Nephron progenitor cell (in vitro differentiated cells): ENCODE measurements around the gene TEX35.
A peak's percentile ranks its signal among the peaks of the same experiment; 100 is the strongest.

Source experiments
- DNase-seq: peaks from one replicate; pipeline ENCODE4 v3.0.0; 2021
- H3K27ac Mint-ChIP-seq: 2 replicates; pipeline ENCODE4 v1.8.0; 2021; ENCODE audit warnings: mild to moderate bottlenecking, moderate library complexity, mixed read lengths
- H3K27me3 Mint-ChIP-seq: 2 replicates; pipeline ENCODE4 v1.8.0; 2021; ENCODE audit warnings: mild to moderate bottlenecking, low read depth, mixed read lengths; ENCODE audit not compliant: poor library complexity
- H3K36me3 Mint-ChIP-seq: 2 replicates; pipeline ENCODE4 v1.8.0; 2021; ENCODE audit warnings: low read depth, mixed read lengths
- H3K4me1 Mint-ChIP-seq: 2 replicates; pipeline ENCODE4 v1.8.0; 2021; ENCODE audit warnings: mixed read lengths
- H3K4me3 Mint-ChIP-seq: 2 replicates; pipeline ENCODE4 v1.8.0; 2021; ENCODE audit warnings: mild to moderate bottlenecking, moderate library complexity, mixed read lengths
- H3K9me3 Mint-ChIP-seq: 2 replicates; pipeline ENCODE4 v1.8.0; 2021; ENCODE audit warnings: mild to moderate bottlenecking, moderate library complexity, mixed read lengths
- CTCF ChIP-seq: fragments of 200-600 bp; sonication (generic); IDR thresholded peaks from 2 replicates; pipeline ENCODE4 v1.5.0; 2021; ENCODE audit warnings: antibody characterized with exemption

The TEX35 gene

GRCh38 chr1:178538192-178538916 is 25.4 kb downstream of the TEX35 start:
- no peak for DNase-seq
- Mint-ChIP-seq H3K4me3 (no peak overlapping the region), H3K36me3 (no peaks in the 10 kb centered on the region), H3K4me1 (peaks cover 35% of the 10 kb centered on the region), H3K27me3 (peaks cover 19% of the 10 kb centered on the region), H3K9me3 (no peaks in the 10 kb centered on the region), H3K27ac (no peak overlapping the region)
- TF ChIP-seq CTCF: no peak

- H3K4me3 Mint-ChIP-seq: peak overlapping the region; percentile 27
- no peaks in the 10 kb centered on the region for H3K36me3 Mint-ChIP-seq
- H3K9me3 Mint-ChIP-seq: no peaks in the 10 kb centered on the region
- no peak for DNase-seq
- H3K27me3 Mint-ChIP-seq: peaks cover 19% of the 10 kb centered on the region
- no peak overlapping the region for H3K27ac Mint-ChIP-seq
- TF ChIP-seq CTCF: no peak
- peaks cover 40% of the 10 kb centered on the region for H3K4me1 Mint-ChIP-seq
Observed at GRCh38 chr1:178539291-178539690, 26.4 kb downstream of the TEX35 start.

DNA sequence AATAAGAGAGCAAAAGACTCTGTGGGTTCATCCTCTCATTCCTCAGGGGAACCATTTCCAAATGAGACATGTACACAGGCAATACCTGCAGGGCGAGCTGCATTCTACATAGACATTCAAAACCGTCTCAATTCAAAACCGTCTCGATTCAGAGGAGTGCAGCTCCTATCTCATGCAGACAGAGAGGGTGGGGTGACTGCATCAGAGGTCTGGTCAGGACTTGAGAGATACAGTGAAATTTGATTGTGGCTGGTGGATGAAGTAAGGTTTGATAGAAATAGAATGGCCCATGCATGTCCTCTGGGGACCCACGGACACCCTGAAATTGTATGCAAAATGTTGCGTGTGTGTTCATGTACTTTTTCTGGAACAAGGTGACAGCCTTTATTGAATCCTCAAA is 27.3 kb downstream of the TEX35 start:
- TF ChIP-seq CTCF: no peak
- H3K9me3 Mint-ChIP-seq: no peaks in the 10 kb centered on the region
- peaks cover 7% of the 10 kb centered on the region for H3K36me3 Mint-ChIP-seq
- H3K27ac Mint-ChIP-seq: no peak overlapping the region
- DNase-seq: no peak
- H3K4me3 Mint-ChIP-seq: peak overlapping the region; percentile 4
- H3K27me3 Mint-ChIP-seq: peaks cover 19% of the 10 kb centered on the region
- H3K4me1 Mint-ChIP-seq: peaks cover 44% of the 10 kb centered on the region

DNA sequence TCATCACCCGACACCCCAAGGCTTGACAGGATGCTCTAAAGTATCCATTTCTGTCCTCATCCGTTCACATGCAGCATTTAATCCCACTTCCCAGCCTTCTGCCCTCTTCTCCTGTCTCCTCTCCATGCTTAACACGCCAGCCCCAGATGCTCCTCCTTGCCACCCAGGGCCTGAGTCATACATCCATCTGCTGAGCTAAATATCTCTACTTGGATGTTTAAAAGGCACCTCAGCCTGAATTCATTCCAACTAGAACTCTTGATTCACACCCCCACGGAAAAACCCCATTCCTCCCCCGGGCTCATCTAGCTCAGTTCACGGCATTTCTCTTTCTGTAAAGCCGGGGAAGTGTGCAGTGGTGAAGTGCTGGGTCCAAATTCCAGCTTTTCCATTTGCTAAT is 27.7 kb downstream of the TEX35 start:
- Mint-ChIP-seq H3K4me3 (peak overlapping the region; percentile 4), H3K27me3 (peaks cover 19% of the 10 kb centered on the region), H3K4me1 (peaks cover 44% of the 10 kb centered on the region), H3K27ac (no peak overlapping the region), H3K36me3 (peaks cover 11% of the 10 kb centered on the region), H3K9me3 (no peaks in the 10 kb centered on the region)
- TF ChIP-seq CTCF: no peak
- no peak for DNase-seq

- TF ChIP-seq CTCF: no peak
- DNase-seq: no peak
- Mint-ChIP-seq H3K9me3 (no peaks in the 10 kb centered on the region), H3K4me1 (peaks cover 44% of the 10 kb centered on the region), H3K36me3 (peaks cover 18% of the 10 kb centered on the region), H3K27me3 (peaks cover 19% of the 10 kb centered on the region), H3K4me3 (peak overlapping the region; percentile 93), H3K27ac (no peak overlapping the region)
Observed at GRCh38 chr1:178541379-178541778, 28.5 kb downstream of the TEX35 start.
